Esophagus muscularis mucosa (tissue), 4 donors: ENCODE results near the gene UNC5B. TPM values are rescaled to one million over a fixed set of nuclear protein-coding genes. Genes with fewer than 3 reads are reported as not detected.

ENCODE experiments used
- DNase-seq: peaks from one replicate; pipeline ENCODE4 v3.0.0-alpha.2; 2017; ENCODE audit errors: extremely low spot score
- H3K27ac ChIP-seq, 4 donors: fragments of 200-600 bp; sonication (generic); replicated peaks in 1 of 4; 1 replicate in 3 of 4; 2 replicates in 1 of 4; pipeline ENCODE4 v1.5.1; 2016 to 2019; ENCODE audit warnings: mild to moderate bottlenecking in 1 of 4
- H3K27me3 ChIP-seq, 4 donors: fragments of 200-600 bp; sonication (generic); one replicate each; pipeline versions ENCODE4 v1.5.1 to v1.6.0; 2016 to 2019
- H3K36me3 ChIP-seq, 4 donors: fragments of 200-600 bp; sonication (generic); one replicate each; pipeline ENCODE4 v1.5.1; 2016 to 2019
- H3K4me1 ChIP-seq, 4 donors: fragments of 200-600 bp; sonication (generic); one replicate each; pipeline ENCODE4 v1.5.1; 2016 to 2019
- H3K4me3 ChIP-seq, 4 donors: fragments of 200-600 bp; sonication (generic); 1 replicate in 2 of 4; 2 replicates in 2 of 4; pipeline ENCODE4 v1.5.1; 2016 to 2019; ENCODE audit warnings: mild to moderate bottlenecking in 4 of 4, moderate library complexity in 1 of 4
- H3K9me3 ChIP-seq, 4 donors: fragments of 200-600 bp; sonication (generic); 1 replicate in 3 of 4; 2 replicates in 1 of 4; pipeline ENCODE4 v1.5.1; 2016 to 2019
- CTCF ChIP-seq, 3 experiments: fragments of 200-600 bp in 2 of 3; fragments of 450-650 bp in 1 of 3; sonication (generic) in 2 of 3; IDR thresholded peaks; one replicate each; pipeline ENCODE4 v1.5.1; 2017 to 2019; ENCODE audit warnings: antibody characterized with exemption in 3 of 3, mild to moderate bottlenecking in 2 of 3, moderate library complexity in 1 of 3
- EP300 ChIP-seq: sonication (generic); formaldehyde crosslinking; IDR thresholded peaks from one replicate; pipeline ENCODE4 v1.6.1; 2017; ENCODE audit warnings: antibody characterized with exemption
- POLR2A ChIP-seq: fragments of 450-650 bp; IDR thresholded peaks from one replicate; pipeline ENCODE4 v1.6.1; 2017; ENCODE audit warnings: antibody characterized with exemption, moderate library complexity, mild to moderate bottlenecking, low read depth
- POLR2AphosphoS5 ChIP-seq, 2 donors: sonication (generic); formaldehyde crosslinking; IDR thresholded peaks; one replicate each; pipeline ENCODE4 v1.6.1; 2017; ENCODE audit warnings: antibody characterized with exemption in 2 of 2
- WGBS: methylation state at CpG from one replicate; pipeline ENCODE4 v1.1.5; 2018; 5-methylcytosine and 5-hydroxymethylcytosine counted together
- intact Hi-C: fragments of 100-400 bp; cut with DNase I; formaldehyde crosslinking; loops from one replicate; pipeline ENCODE4 v1.15.1; 2023
- total RNA-seq, 4 donors: library from RNA; depleted of rRNA; stranded (reverse); fragments of >200 nt; gene quantifications; one replicate each; pipeline versions ENCODE4 v1.1.0 to v1.2.1, GENCODE V29; 2016

The UNC5B gene
- total RNA-seq, 4 donors from 2014 or later: 2.1 to 3.7 (median 2.8) TPM

DNA sequence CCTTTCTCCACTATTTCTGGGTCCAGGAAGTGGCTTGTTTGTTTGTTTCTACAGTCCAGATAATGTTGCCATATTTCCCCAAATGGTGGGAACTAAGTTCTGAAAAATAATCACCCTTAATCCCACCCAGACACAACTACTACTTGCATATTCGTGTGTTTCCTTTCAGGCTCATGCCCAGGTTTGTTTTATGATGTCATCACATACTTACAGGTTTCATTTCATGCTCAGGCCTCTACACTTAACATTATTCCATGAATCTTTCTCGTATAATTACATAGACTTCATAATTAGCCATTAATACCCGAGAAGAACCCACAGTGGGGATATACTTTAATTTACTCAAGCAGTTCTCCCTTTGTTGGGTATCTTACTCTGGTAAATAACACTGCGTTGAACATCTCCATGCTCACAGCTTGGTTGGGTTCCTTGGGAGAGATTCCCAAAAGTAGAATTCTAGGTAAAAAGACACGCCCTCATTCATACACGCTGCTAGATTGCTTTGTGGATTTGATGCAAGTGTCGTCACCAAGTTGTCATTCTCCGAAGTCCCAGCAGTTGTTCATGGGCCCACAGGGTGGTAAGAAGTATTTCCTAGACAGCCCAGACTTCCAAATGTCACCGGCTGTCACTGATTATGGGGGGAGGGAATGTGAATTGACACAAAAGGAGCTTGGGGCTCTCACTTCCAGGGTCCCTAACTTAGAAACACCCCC lies 42.6 kb downstream of the UNC5B start:
- Histone ChIP-seq H3K4me1 (peaks cover 21 to 41% (median 33%) of the 10 kb centered on the region in 4 donors), H3K27ac (no peak overlapping the region), H3K9me3 (no peaks in the 10 kb centered on the region), H3K27me3 (no peaks in the 10 kb centered on the region), H3K4me3 (no peak overlapping the region), H3K36me3 (no peaks in the 10 kb centered on the region)
- DNase-seq: no peak
- intact Hi-C loops: no loop called here
- TF ChIP-seq POLR2AphosphoS5 (IDR thresholded peaks at IDR 0.05) (no peak), EP300 (no peak), CTCF (IDR thresholded peaks at IDR 0.05) (no peak), POLR2A (no peak)
- WGBS: 82% methylated on average over 9 of the region's 9 CpGs

GRCh38 chr10:71255550-71255807 lies 43.1 kb downstream of the UNC5B start:
- H3K27ac ChIP-seq: no peak overlapping the region
- H3K27me3 ChIP-seq: no peaks in the 10 kb centered on the region
- H3K9me3 ChIP-seq: no peaks in the 10 kb centered on the region
- H3K4me1 ChIP-seq: peaks cover 26 to 46% (median 37%) of the 10 kb centered on the region in 4 donors
- TF ChIP-seq CTCF (IDR thresholded peaks at IDR 0.05): no peak
- no peak for TF ChIP-seq POLR2A
- no peak for TF ChIP-seq POLR2AphosphoS5 (IDR thresholded peaks at IDR 0.05)
- no peak for TF ChIP-seq EP300
- intact Hi-C loops: no loop called here
- H3K4me3 ChIP-seq: no peak overlapping the region
- WGBS: 55% methylated on average over 4 of the region's 4 CpGs
- DNase-seq: no peak
- no peaks in the 10 kb centered on the region for H3K36me3 ChIP-seq

DNA sequence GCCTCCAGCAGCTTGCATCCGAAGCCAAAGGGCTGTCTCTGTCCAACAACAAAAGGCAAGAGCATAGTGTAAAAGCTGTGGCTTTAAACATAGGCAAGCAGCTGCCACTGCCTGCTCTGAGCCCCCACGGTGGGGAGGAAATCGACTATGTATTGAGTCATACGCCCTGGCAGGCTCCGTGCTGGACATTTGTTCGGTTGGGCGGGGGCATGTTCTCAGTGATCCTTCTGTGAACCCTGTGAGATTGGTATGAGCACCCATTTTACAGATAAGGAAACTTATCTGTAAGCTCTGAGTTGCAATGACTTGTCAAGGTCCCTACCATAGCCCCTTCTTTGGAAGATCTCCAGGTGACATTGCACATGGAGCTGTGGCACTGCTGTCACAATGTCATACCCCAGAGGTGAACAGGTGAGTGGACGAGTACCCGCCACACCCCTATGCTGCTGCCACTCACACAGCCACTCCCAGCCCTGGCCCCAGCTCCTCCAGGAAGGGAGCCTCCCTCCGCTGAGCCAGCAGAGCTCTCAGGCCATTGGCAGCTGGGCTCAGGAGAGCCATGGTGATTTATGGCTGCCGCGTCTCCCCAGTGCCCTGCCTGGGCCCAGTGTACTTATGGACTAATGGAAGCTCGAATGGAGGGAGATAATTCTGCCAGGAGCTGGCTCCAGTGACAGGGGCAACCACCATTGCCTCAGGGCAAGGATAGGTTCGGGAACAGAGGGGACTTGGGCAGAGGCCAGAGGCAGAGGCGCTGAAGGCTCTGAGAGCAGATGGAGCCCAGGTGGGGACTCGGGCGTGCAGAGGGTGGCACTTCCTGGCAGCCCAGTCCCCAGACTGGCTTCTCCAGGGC lies 43.7 kb downstream of the UNC5B start:
- DNase-seq: no peak
- intact Hi-C loops: no loop called here
- TF ChIP-seq POLR2AphosphoS5 (IDR thresholded peaks at IDR 0.05) (no peak), POLR2A (no peak)
- Histone ChIP-seq H3K36me3 (no peaks in the 10 kb centered on the region), H3K4me1 (peaks cover 30 to 50% (median 41%) of the 10 kb centered on the region in 4 donors), H3K9me3 (no peaks in the 10 kb centered on the region), H3K4me3 (no peak overlapping the region), H3K27me3 (no peaks in the 10 kb centered on the region), H3K27ac (no peak overlapping the region)
- 61% methylated on average over 10 of the region's 17 CpGs for WGBS

DNA sequence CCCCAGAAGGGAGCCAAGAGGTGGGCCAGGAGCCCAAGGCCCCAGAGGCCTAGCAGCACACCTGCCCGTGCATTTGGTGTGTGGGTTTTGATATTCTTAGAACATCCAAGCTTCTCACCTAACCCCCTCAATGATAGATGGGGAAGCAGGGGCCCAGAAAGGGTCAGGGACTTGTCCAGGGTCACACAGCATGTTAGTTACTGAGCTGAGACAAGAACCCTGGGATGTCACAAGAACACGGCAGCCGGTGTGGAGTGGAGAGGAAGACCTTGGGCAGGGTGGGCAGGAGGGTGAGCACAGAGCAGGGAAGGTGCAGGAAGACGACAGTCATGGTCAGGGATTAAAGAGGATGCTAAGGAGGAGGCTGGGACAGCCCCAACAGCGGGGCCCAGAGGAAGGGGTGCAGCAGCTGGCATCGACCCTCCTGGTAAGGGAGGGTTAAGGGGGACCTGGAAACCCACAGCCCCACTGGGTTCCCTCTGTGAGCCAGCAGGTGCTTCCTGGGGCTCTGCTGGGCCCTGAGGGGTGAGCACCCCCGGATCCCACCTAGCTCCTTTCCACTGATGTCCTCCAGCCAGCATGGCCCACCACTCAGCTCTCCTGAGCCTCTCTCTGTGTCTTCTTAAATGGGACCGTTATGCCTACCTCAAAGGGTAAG lies 44.4 kb downstream of the UNC5B start:
- Histone ChIP-seq H3K4me3 (no peak overlapping the region), H3K27ac (no peak overlapping the region), H3K36me3 (no peaks in the 10 kb centered on the region), H3K4me1 (peaks cover 22 to 53% (median 37%) of the 10 kb centered on the region in 4 donors), H3K9me3 (no peaks in the 10 kb centered on the region), H3K27me3 (no peaks in the 10 kb centered on the region)
- TF ChIP-seq CTCF (IDR thresholded peaks at IDR 0.05): no peak
- no peak for TF ChIP-seq EP300
- TF ChIP-seq POLR2A: no peak
- no peak for TF ChIP-seq POLR2AphosphoS5 (IDR thresholded peaks at IDR 0.05)
- intact Hi-C loops: no loop called here
- no peak for DNase-seq
- 89% methylated on average over 6 of the region's 8 CpGs for WGBS
